ENCODE measurements around the gene BCL3.

The BCL3 gene

DNA sequence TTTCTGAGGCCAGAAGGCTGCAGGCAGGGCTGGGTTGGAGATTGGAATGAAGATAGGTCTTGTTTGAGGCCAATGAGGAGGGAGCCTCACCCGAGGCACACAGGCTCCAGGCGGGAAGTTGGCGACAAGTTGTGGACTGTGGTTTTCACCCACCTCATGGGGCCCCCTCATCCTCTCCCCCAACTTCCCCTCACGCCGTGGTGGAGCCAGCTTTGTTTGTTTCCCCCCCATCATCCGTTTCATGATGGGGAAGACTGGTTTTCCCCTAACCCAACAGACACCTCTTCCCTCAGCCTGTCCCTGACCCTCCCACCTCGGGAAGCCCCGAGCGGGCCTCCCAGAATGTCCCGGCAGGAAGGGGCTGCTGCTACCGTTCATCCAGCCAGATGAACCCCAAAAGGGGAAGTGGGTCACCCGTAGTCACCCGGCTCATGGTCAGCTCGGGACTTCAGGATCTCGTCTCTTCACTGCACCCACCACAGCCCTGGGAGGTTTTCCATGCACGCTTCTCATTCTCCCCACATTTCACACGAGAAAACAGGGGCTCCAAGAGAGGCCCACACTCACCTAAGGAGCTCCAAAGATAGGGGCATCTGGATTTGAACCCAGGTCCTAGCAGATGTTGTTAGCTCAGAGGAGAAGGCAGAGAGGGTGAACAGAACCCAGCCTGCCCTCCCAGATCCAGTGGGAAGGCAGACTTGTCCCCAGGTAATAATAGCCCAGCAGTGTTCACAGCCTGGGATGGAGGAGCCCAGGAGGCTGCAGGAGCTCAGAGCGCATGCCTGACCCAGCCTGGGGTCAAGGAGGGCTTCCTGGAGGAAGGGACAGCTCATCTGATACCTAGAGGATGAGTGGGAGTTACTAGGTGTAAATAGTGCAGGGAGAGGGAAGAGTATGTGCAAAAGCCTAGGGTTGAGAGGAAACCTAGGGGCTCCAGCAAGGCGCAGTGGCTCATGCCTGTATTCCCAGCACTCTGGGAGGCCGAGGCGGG, 26.1 kb upstream of the BCL3 start:
- H3K4me3 ChIP-seq (ENCODE audit: low read length): no peak overlapping the region
- peaks cover 4% of the 10 kb centered on the region for H3K27me3 ChIP-seq (ENCODE audit: control insufficient read depth, insufficient read depth, low read length)
- H3K36me3 ChIP-seq (ENCODE audit: insufficient read depth, low read length): no peaks in the 10 kb centered on the region
- H3K4me1 ChIP-seq (ENCODE audit: control insufficient read depth, insufficient read depth, low read length): peaks cover 33% of the 10 kb centered on the region
- H3K9me3 ChIP-seq (replicated peaks; ENCODE audit: low read length): no peaks in the 10 kb centered on the region
- H3K4me2 ChIP-seq (ENCODE audit: low read length): no peak overlapping the region
- no peak overlapping the region for H3K9ac ChIP-seq (ENCODE audit: low read depth, low read length)

GRCh38 chr19:44723299-44723951, 25.1 kb upstream of the BCL3 start:
- Histone ChIP-seq H3K36me3 (ENCODE audit: insufficient read depth, low read length) (no peaks in the 10 kb centered on the region), H3K9me3 (replicated peaks; ENCODE audit: low read length) (no peaks in the 10 kb centered on the region), H3K9ac (ENCODE audit: low read depth, low read length) (no peak overlapping the region), H3K4me2 (ENCODE audit: low read length) (no peak overlapping the region), H3K4me1 (ENCODE audit: control insufficient read depth, insufficient read depth, low read length) (peaks cover 30% of the 10 kb centered on the region), H3K4me3 (ENCODE audit: low read length) (no peak overlapping the region), H3K27me3 (ENCODE audit: control insufficient read depth, insufficient read depth, low read length) (peaks cover 4% of the 10 kb centered on the region)

DNA sequence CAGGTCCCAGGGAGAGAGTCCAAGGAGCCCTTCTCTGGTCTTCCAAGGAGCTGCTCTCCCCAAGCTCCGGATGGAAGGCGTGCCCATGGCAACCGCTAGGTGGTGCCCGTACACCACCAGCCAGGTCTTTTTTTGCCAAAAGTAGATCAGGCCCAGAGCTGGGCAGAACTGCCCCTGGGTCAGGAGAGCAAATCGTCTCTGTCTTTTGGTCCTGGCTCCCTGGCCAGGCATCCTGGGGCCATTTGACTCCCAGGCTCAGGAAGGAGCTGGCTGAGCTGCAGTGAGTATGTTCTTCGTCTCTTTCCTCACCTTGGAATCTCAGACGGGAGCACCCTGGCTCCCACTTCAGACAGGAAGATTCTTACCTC, 24.6 kb upstream of the BCL3 start:
- H3K4me3 ChIP-seq (ENCODE audit: low read length): no peak overlapping the region
- H3K9ac ChIP-seq (ENCODE audit: low read depth, low read length): peak overlapping the region; percentile 8
- peaks cover 4% of the 10 kb centered on the region for H3K27me3 ChIP-seq (ENCODE audit: control insufficient read depth, insufficient read depth, low read length)
- no peak overlapping the region for H3K4me2 ChIP-seq (ENCODE audit: low read length)
- H3K36me3 ChIP-seq (ENCODE audit: insufficient read depth, low read length): no peaks in the 10 kb centered on the region
- H3K9me3 ChIP-seq (replicated peaks; ENCODE audit: low read length): no peaks in the 10 kb centered on the region
- H3K4me1 ChIP-seq (ENCODE audit: control insufficient read depth, insufficient read depth, low read length): peaks cover 25% of the 10 kb centered on the region

- Histone ChIP-seq H3K36me3 (ENCODE audit: insufficient read depth, low read length) (no peaks in the 10 kb centered on the region), H3K27me3 (ENCODE audit: control insufficient read depth, insufficient read depth, low read length) (peaks cover 4% of the 10 kb centered on the region), H3K9ac (ENCODE audit: low read depth, low read length) (no peak overlapping the region), H3K4me2 (ENCODE audit: low read length) (peak overlapping the region; percentile 39), H3K9me3 (replicated peaks; ENCODE audit: low read length) (no peaks in the 10 kb centered on the region), H3K4me1 (ENCODE audit: control insufficient read depth, insufficient read depth, low read length) (peaks cover 21% of the 10 kb centered on the region), H3K4me3 (ENCODE audit: low read length) (no peak overlapping the region)
These were observed 23.3 kb upstream of the BCL3 start for GRCh38 chr19:44725251-44725650.

- Histone ChIP-seq H3K4me1 (ENCODE audit: control insufficient read depth, insufficient read depth, low read length) (peaks cover 21% of the 10 kb centered on the region), H3K4me3 (ENCODE audit: low read length) (no peak overlapping the region), H3K9me3 (replicated peaks; ENCODE audit: low read length) (no peaks in the 10 kb centered on the region)
These were observed 22.8 kb upstream of the BCL3 start for GRCh38 chr19:44725684-44726083.

GRCh38 chr19:44726465-44726864, 22.0 kb upstream of the BCL3 start:
- no peaks in the 10 kb centered on the region for H3K36me3 ChIP-seq (ENCODE audit: insufficient read depth, low read length)
- no peaks in the 10 kb centered on the region for H3K9me3 ChIP-seq (replicated peaks; ENCODE audit: low read length)
- peaks cover 4% of the 10 kb centered on the region for H3K27me3 ChIP-seq (ENCODE audit: control insufficient read depth, insufficient read depth, low read length)
- no peak overlapping the region for H3K9ac ChIP-seq (ENCODE audit: low read depth, low read length)
- peaks cover 17% of the 10 kb centered on the region for H3K4me1 ChIP-seq (ENCODE audit: control insufficient read depth, insufficient read depth, low read length)
- no peak overlapping the region for H3K4me3 ChIP-seq (ENCODE audit: low read length)
- H3K4me2 ChIP-seq (ENCODE audit: low read length): no peak overlapping the region

More at GRCh38 chr19:44725684-44726083, 22.8 kb upstream of the BCL3 start:
- Histone ChIP-seq H3K9ac (ENCODE audit: low read depth, low read length) (no peak overlapping the region), H3K36me3 (ENCODE audit: insufficient read depth, low read length) (no peaks in the 10 kb centered on the region), H3K27me3 (ENCODE audit: control insufficient read depth, insufficient read depth, low read length) (peaks cover 4% of the 10 kb centered on the region), H3K4me2 (ENCODE audit: low read length) (peak overlapping the region; percentile 39)

DNA sequence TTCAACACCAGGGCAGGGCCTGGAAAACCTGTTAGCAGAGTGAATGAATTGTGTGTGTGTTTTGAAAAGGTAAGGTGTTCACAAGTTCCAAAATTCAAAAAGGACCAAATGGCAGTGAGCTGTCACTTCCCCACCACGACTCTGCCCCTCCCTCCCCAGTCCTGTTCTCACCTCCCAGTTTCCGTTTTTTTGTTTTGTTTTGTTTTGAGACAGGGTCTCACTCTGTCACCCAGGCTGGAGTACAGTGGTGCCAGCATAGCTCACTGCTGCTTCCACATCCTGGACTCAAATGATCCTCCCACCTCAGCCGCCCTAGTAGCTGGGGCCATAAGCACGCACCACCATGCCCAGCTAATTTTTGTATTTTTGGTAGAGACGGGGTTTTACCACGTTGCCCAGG, 20.3 kb upstream of the BCL3 start:
- Histone ChIP-seq H3K36me3 (ENCODE audit: insufficient read depth, low read length) (no peaks in the 10 kb centered on the region), H3K9me3 (replicated peaks; ENCODE audit: low read length) (no peaks in the 10 kb centered on the region), H3K27me3 (ENCODE audit: control insufficient read depth, insufficient read depth, low read length) (no peaks in the 10 kb centered on the region), H3K9ac (ENCODE audit: low read depth, low read length) (no peak overlapping the region), H3K4me1 (ENCODE audit: control insufficient read depth, insufficient read depth, low read length) (peaks cover 17% of the 10 kb centered on the region), H3K4me2 (ENCODE audit: low read length) (no peak overlapping the region), H3K4me3 (ENCODE audit: low read length) (no peak overlapping the region)

GRCh38 chr19:44729516-44730033, 18.9 kb upstream of the BCL3 start:
- Histone ChIP-seq H3K9ac (ENCODE audit: low read depth, low read length) (no peak overlapping the region), H3K4me3 (ENCODE audit: low read length) (no peak overlapping the region), H3K36me3 (ENCODE audit: insufficient read depth, low read length) (no peaks in the 10 kb centered on the region), H3K9me3 (replicated peaks; ENCODE audit: low read length) (no peaks in the 10 kb centered on the region), H3K4me2 (ENCODE audit: low read length) (no peak overlapping the region), H3K27me3 (ENCODE audit: control insufficient read depth, insufficient read depth, low read length) (no peaks in the 10 kb centered on the region), H3K4me1 (ENCODE audit: control insufficient read depth, insufficient read depth, low read length) (peaks cover 10% of the 10 kb centered on the region)

GRCh38 chr19:44731081-44731480, 17.4 kb upstream of the BCL3 start:
- H3K9ac ChIP-seq (ENCODE audit: low read depth, low read length): no peak overlapping the region
- no peaks in the 10 kb centered on the region for H3K4me1 ChIP-seq (ENCODE audit: control insufficient read depth, insufficient read depth, low read length)
- no peaks in the 10 kb centered on the region for H3K36me3 ChIP-seq (ENCODE audit: insufficient read depth, low read length)
- no peaks in the 10 kb centered on the region for H3K27me3 ChIP-seq (ENCODE audit: control insufficient read depth, insufficient read depth, low read length)
- no peak overlapping the region for H3K4me2 ChIP-seq (ENCODE audit: low read length)
- H3K9me3 ChIP-seq (replicated peaks; ENCODE audit: low read length): no peaks in the 10 kb centered on the region
- no peak overlapping the region for H3K4me3 ChIP-seq (ENCODE audit: low read length)

- H3K9me3 ChIP-seq (replicated peaks; ENCODE audit: low read length): no peaks in the 10 kb centered on the region
- no peaks in the 10 kb centered on the region for H3K27me3 ChIP-seq (ENCODE audit: control insufficient read depth, insufficient read depth, low read length)
- H3K4me1 ChIP-seq (ENCODE audit: control insufficient read depth, insufficient read depth, low read length): peaks cover 1% of the 10 kb centered on the region
- no peak overlapping the region for H3K4me3 ChIP-seq (ENCODE audit: low read length)
- no peak overlapping the region for H3K4me2 ChIP-seq (ENCODE audit: low read length)
- no peaks in the 10 kb centered on the region for H3K36me3 ChIP-seq (ENCODE audit: insufficient read depth, low read length)
- H3K9ac ChIP-seq (ENCODE audit: low read depth, low read length): no peak overlapping the region
These were observed 16.9 kb upstream of the BCL3 start for GRCh38 chr19:44731622-44732021.

DNA sequence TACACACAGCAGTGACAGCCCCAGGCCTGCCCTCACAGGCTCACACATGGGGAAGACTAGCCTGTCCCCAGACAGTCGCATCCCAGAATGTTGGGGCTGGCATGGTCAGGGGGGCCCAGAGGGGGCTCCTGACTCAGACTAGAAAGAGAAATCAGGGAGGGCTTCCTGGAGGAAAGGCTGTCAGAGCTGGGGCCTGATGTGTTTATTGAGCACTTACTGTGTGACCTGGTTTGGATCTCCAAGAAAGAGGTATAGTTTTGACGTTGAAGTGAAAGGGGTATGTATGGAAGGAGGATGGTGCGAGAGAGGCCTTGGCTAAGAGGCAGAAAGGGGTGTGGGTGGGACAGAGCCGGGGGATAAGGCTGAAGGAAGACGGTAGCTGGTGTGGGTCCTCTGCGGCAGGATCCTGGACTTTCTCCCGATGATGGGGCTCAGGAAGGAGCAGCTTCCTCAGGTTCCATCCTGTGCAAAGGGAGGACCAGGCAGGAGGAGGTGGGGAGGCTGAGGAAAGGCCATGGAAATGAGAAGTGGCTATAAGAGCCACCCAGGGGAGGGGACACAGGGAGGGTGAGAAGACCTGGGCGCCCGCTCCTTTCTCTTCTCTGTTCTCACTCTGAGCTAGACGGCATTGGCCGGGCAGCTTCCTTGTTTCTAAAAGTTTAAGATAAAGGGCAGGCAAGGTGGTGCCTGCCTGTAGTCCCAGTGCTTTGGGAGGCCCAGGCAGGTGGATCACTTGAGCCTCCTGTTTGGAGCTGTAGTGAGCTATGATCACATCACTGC, 16.1 kb upstream of the BCL3 start:
- no peaks in the 10 kb centered on the region for H3K36me3 ChIP-seq (ENCODE audit: insufficient read depth, low read length)
- H3K9ac ChIP-seq (ENCODE audit: low read depth, low read length): no peak overlapping the region
- H3K4me1 ChIP-seq (ENCODE audit: control insufficient read depth, insufficient read depth, low read length): peaks cover 9% of the 10 kb centered on the region
- no peak overlapping the region for H3K4me3 ChIP-seq (ENCODE audit: low read length)
- H3K4me2 ChIP-seq (ENCODE audit: low read length): no peak overlapping the region
- no peaks in the 10 kb centered on the region for H3K9me3 ChIP-seq (replicated peaks; ENCODE audit: low read length)
- no peaks in the 10 kb centered on the region for H3K27me3 ChIP-seq (ENCODE audit: control insufficient read depth, insufficient read depth, low read length)
